ENCODE measurements around the gene VWA3A.

GRCh38 chr16:22123759-22124490 lies 31.6 kb downstream of the VWA3A start:
- no peak for TF ChIP-seq CTCF (IDR thresholded peaks at IDR 0.05; ENCODE audit: extremely low read depth in 1 of 2, insufficient read depth in 1 of 2, low read depth in 1 of 2, low read length in 2 of 2)
- TF ChIP-seq EZH2 (IDR thresholded peaks at IDR 0.05; ENCODE audit: borderline replicate concordance, low read depth, low read length, severe bottlenecking), result no peak
- TF ChIP-seq MAX (IDR thresholded peaks at IDR 0.05; ENCODE audit: insufficient read depth, insufficient read length), result no peak
- TF ChIP-seq POLR2A (IDR thresholded peaks at IDR 0.05; ENCODE audit: low read depth, low read length), result no peak
- TF ChIP-seq MYC (IDR thresholded peaks at IDR 0.05; ENCODE audit: low read depth, low read length), result no peak
- no peak for TF ChIP-seq POLR2AphosphoS5 (IDR thresholded peaks at IDR 0.05; ENCODE audit: insufficient read depth, low read depth, low read length)

All from endothelial cell of umbilical vein (primary cell).